WTC11 (cell line): Measurements from ENCODE around the gene SIN3A. TPM values are rescaled to one million over a fixed set of nuclear protein-coding genes. Genes with fewer than 3 reads are reported as not detected.

Experiments used
- ATAC-seq: fragments of 200-7000 bp; cut with Tn5 transposase; 2 replicates; pipeline ENCODE4 v1.10.0; 2021; ENCODE audit warnings: mild to moderate bottlenecking, moderate library complexity
- CTCF ChIA-PET: fragments of 300-600 bp; sonication (Branson Sonifier 250); formaldehyde crosslinking; loops from one replicate; lab custom pipeline; 2021; ENCODE audit warnings: antibody characterized with exemption; lab: Charles Lee
- POLR2A ChIA-PET: fragments of 350-600 bp; sonication (Branson Sonifier 250); formaldehyde crosslinking; loops from one replicate; lab custom pipeline; 2021; ENCODE audit warnings: antibody characterized with exemption; lab: Charles Lee
- DNase-seq: peaks from one replicate; pipeline ENCODE4 v3.0.0; 2021; ENCODE audit warnings: low spot score
- H3K27ac Mint-ChIP-seq: 2 replicates; pipeline ENCODE4 v1.8.0; 2021; ENCODE audit warnings: mixed read lengths
- H3K27me3 Mint-ChIP-seq: 2 replicates; pipeline ENCODE4 v1.8.0; 2021; ENCODE audit warnings: low read depth, mild to moderate bottlenecking, moderate library complexity, mixed read lengths
- H3K36me3 Mint-ChIP-seq: 2 replicates; pipeline ENCODE4 v1.8.0; 2021; ENCODE audit warnings: mixed read lengths
- H3K4me1 Mint-ChIP-seq: 2 replicates; pipeline ENCODE4 v1.8.0; 2022; ENCODE audit warnings: mixed read lengths
- H3K4me3 Mint-ChIP-seq: 2 replicates; pipeline ENCODE4 v1.8.0; 2021; ENCODE audit warnings: mild to moderate bottlenecking, moderate library complexity, mixed read lengths
- H3K9me3 Mint-ChIP-seq: 2 replicates; pipeline ENCODE4 v1.8.0; 2021; ENCODE audit warnings: mixed read lengths
- ARID4B ChIP-seq: sonication (generic); formaldehyde crosslinking; IDR thresholded peaks from 2 replicates; pipeline ENCODE4 v1.8.0; 2023; ENCODE audit warnings: missing genetic modification reagents, mild to moderate bottlenecking, borderline replicate concordance
- CDX4 ChIP-seq: fragments of 250-450 bp; sonication (Bioruptor Pico); IDR thresholded peaks from 2 replicates; pipeline ENCODE4 v1.9.0; 2021; ENCODE audit warnings: moderate library complexity, mild to moderate bottlenecking, inconsistent platforms, borderline replicate concordance
- HMGA2 ChIP-seq: fragments of 250-450 bp; sonication (Bioruptor Pico); IDR thresholded peaks from 2 replicates; pipeline ENCODE4 v1.4.0; 2021; ENCODE audit warnings: mild to moderate bottlenecking, moderate library complexity
- IRF2 ChIP-seq: sonication (generic); formaldehyde crosslinking; IDR thresholded peaks from 2 replicates; pipeline ENCODE4 v1.8.0; 2022; ENCODE audit warnings: low read depth, missing genetic modification reagents, borderline replicate concordance
- JAZF1 ChIP-seq: fragments of 250-450 bp; sonication (Bioruptor Pico); IDR thresholded peaks from 2 replicates; pipeline ENCODE4 v1.9.0; 2021; ENCODE audit warnings: moderate library complexity, mild to moderate bottlenecking, inconsistent platforms
- KAT7 ChIP-seq: sonication (generic); formaldehyde crosslinking; IDR thresholded peaks from 2 replicates; pipeline ENCODE4 v1.8.1; 2023; ENCODE audit warnings: missing genetic modification reagents, mild to moderate bottlenecking, borderline replicate concordance
- PRRX2 ChIP-seq: fragments of 250-450 bp; sonication (Bioruptor Pico); IDR thresholded peaks from 2 replicates; pipeline ENCODE4 v1.8.0; 2021; ENCODE audit warnings: mild to moderate bottlenecking
- RORB ChIP-seq: fragments of 250-450 bp; sonication (Bioruptor Pico); IDR thresholded peaks from 2 replicates; pipeline ENCODE4 v1.9.0; 2021; ENCODE audit warnings: mild to moderate bottlenecking
- TEAD4 ChIP-seq: sonication (generic); formaldehyde crosslinking; IDR thresholded peaks from 2 replicates; pipeline ENCODE4 v1.8.0; 2022; ENCODE audit warnings: mild to moderate bottlenecking, missing genetic modification reagents
- ZNF138 ChIP-seq: sonication (generic); formaldehyde crosslinking; conservative IDR thresholded peaks from 2 replicates; pipeline ENCODE4 v1.8.1; 2022; ENCODE audit warnings: mild to moderate bottlenecking, moderate library complexity, missing genetic modification reagents
- ZNF232 ChIP-seq: sonication (generic); formaldehyde crosslinking; IDR thresholded peaks from 2 replicates; pipeline ENCODE4 v1.8.0; 2022; ENCODE audit warnings: mild to moderate bottlenecking, missing genetic modification reagents
- total RNA-seq: library from RNA; stranded (reverse); gene quantifications from 3 replicates; pipeline ENCODE4 v1.2.3, GENCODE V29; 2021
- TF ChIP-seq, protein P1 (sequence below): sonication (generic); formaldehyde crosslinking; IDR thresholded peaks from 2 replicates; pipeline ENCODE4 v1.8.1; 2023; ENCODE audit warnings: mild to moderate bottlenecking, missing genetic modification reagents, moderate library complexity
- TF ChIP-seq, protein P2 (sequence below): sonication (generic); formaldehyde crosslinking; IDR thresholded peaks from 2 replicates; pipeline ENCODE4 v1.8.1; 2022; ENCODE audit warnings: low read depth, missing genetic modification reagents, borderline replicate concordance
- TF ChIP-seq, protein P3 (sequence below): sonication (generic); formaldehyde crosslinking; IDR thresholded peaks from 2 replicates; pipeline ENCODE4 v1.8.1; 2022; ENCODE audit warnings: mild to moderate bottlenecking, moderate library complexity, missing genetic modification reagents
- TF ChIP-seq, protein P4 (sequence below): fragments of 250-450 bp; sonication (Bioruptor Pico); IDR thresholded peaks from 2 replicates; pipeline ENCODE4 v1.9.0; 2021; ENCODE audit warnings: mild to moderate bottlenecking
- TF ChIP-seq, protein P5 (sequence below): sonication (generic); formaldehyde crosslinking; IDR thresholded peaks from 2 replicates; pipeline ENCODE4 v1.8.1; 2023; ENCODE audit warnings: mild to moderate bottlenecking, missing genetic modification reagents, borderline replicate concordance
- TF ChIP-seq, protein P6 (sequence below): sonication (generic); formaldehyde crosslinking; conservative IDR thresholded peaks from 2 replicates; pipeline ENCODE4 v1.8.1; 2023; ENCODE audit warnings: mild to moderate bottlenecking, low read depth, missing genetic modification reagents, moderate library complexity

SIN3A gene
- total RNA-seq, 1 experiment from 2014 or later = 113 TPM

- TF ChIP-seq, protein P1, sequence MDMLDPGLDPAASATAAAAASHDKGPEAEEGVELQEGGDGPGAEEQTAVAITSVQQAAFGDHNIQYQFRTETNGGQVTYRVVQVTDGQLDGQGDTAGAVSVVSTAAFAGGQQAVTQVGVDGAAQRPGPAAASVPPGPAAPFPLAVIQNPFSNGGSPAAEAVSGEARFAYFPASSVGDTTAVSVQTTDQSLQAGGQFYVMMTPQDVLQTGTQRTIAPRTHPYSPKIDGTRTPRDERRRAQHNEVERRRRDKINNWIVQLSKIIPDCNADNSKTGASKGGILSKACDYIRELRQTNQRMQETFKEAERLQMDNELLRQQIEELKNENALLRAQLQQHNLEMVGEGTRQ (CRISPR knock-in tag) = no peak
- TF ChIP-seq PRRX2 (CRISPR knock-in tag) = no peak
- no peak for TF ChIP-seq IRF2 (CRISPR knock-in tag)
- TF ChIP-seq ZNF232 (CRISPR knock-in tag) = no peak
- TF ChIP-seq, protein P2, sequence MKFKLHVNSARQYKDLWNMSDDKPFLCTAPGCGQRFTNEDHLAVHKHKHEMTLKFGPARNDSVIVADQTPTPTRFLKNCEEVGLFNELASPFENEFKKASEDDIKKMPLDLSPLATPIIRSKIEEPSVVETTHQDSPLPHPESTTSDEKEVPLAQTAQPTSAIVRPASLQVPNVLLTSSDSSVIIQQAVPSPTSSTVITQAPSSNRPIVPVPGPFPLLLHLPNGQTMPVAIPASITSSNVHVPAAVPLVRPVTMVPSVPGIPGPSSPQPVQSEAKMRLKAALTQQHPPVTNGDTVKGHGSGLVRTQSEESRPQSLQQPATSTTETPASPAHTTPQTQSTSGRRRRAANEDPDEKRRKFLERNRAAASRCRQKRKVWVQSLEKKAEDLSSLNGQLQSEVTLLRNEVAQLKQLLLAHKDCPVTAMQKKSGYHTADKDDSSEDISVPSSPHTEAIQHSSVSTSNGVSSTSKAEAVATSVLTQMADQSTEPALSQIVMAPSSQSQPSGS (CRISPR knock-in tag) = no peak
- TF ChIP-seq KAT7 (CRISPR knock-in tag) = no peak
- no peak for TF ChIP-seq RORB (CRISPR knock-in tag)
- TF ChIP-seq, protein P3, sequence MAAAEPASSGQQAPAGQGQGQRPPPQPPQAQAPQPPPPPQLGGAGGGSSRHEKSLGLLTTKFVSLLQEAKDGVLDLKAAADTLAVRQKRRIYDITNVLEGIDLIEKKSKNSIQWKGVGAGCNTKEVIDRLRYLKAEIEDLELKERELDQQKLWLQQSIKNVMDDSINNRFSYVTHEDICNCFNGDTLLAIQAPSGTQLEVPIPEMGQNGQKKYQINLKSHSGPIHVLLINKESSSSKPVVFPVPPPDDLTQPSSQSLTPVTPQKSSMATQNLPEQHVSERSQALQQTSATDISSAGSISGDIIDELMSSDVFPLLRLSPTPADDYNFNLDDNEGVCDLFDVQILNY (CRISPR knock-in tag) = no peak
- TF ChIP-seq, all 79 proteins: peak for 0
- peak overlapping the region; percentile 81 for H3K27ac Mint-ChIP-seq
- H3K36me3 Mint-ChIP-seq = peaks cover 4% of the 10 kb centered on the region; the same call in 1 of the 2 replicates
- CTCF ChIA-PET = interaction anchor here (1.0 kb wide), 1 partner anchor 9 kb away, joined by 3 read pairs; the partner anchor contains the start of gene SIN3A
- H3K4me3 Mint-ChIP-seq = no peak overlapping the region
- ATAC-seq = no peak
- H3K9me3 Mint-ChIP-seq = no peaks in the 10 kb centered on the region
- DNase-seq = no peak
- H3K27me3 Mint-ChIP-seq = no peaks in the 10 kb centered on the region; the same call in 1 of the 2 replicates
- H3K4me1 Mint-ChIP-seq = peaks cover 32% of the 10 kb centered on the region
- POLR2A ChIA-PET = no interaction called here
These were observed 9.2 kb upstream of the SIN3A start for GRCh38 chr15:75460646-75461045.

- Mint-ChIP-seq H3K27me3 (no peaks in the 10 kb centered on the region; the same call in 1 of the 2 replicates), H3K4me1 (peaks cover 32% of the 10 kb centered on the region), H3K27ac (no peak overlapping the region), H3K36me3 (no peaks in the 10 kb centered on the region), H3K4me3 (no peak overlapping the region), H3K9me3 (no peaks in the 10 kb centered on the region)
- ATAC-seq (no peak), DNase-seq (no peak)
- ChIA-PET POLR2A (interaction anchor here (0.6 kb wide), 1 partner anchor 67 kb away, joined by 3 read pairs; no protein-coding TSS in a partner anchor), CTCF (no interaction called here)
- TF ChIP-seq, protein P4, sequence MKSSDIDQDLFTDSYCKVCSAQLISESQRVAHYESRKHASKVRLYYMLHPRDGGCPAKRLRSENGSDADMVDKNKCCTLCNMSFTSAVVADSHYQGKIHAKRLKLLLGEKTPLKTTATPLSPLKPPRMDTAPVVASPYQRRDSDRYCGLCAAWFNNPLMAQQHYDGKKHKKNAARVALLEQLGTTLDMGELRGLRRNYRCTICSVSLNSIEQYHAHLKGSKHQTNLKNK (CRISPR knock-in tag) = no peak
- TF ChIP-seq, protein P5, sequence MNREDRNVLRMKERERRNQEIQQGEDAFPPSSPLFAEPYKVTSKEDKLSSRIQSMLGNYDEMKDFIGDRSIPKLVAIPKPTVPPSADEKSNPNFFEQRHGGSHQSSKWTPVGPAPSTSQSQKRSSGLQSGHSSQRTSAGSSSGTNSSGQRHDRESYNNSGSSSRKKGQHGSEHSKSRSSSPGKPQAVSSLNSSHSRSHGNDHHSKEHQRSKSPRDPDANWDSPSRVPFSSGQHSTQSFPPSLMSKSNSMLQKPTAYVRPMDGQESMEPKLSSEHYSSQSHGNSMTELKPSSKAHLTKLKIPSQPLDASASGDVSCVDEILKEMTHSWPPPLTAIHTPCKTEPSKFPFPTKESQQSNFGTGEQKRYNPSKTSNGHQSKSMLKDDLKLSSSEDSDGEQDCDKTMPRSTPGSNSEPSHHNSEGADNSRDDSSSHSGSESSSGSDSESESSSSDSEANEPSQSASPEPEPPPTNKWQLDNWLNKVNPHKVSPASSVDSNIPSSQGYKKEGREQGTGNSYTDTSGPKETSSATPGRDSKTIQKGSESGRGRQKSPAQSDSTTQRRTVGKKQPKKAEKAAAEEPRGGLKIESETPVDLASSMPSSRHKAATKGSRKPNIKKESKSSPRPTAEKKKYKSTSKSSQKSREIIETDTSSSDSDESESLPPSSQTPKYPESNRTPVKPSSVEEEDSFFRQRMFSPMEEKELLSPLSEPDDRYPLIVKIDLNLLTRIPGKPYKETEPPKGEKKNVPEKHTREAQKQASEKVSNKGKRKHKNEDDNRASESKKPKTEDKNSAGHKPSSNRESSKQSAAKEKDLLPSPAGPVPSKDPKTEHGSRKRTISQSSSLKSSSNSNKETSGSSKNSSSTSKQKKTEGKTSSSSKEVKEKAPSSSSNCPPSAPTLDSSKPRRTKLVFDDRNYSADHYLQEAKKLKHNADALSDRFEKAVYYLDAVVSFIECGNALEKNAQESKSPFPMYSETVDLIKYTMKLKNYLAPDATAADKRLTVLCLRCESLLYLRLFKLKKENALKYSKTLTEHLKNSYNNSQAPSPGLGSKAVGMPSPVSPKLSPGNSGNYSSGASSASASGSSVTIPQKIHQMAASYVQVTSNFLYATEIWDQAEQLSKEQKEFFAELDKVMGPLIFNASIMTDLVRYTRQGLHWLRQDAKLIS (CRISPR knock-in tag) = no peak
- no peak for TF ChIP-seq ARID4B (CRISPR knock-in tag)
- no peak for TF ChIP-seq ZNF138
- TF ChIP-seq JAZF1 (CRISPR knock-in tag) = no peak
- no peak for TF ChIP-seq CDX4
- no peak for TF ChIP-seq KAT7 (CRISPR knock-in tag)
- no peak for TF ChIP-seq HMGA2 (CRISPR knock-in tag)
- TF ChIP-seq, protein P6, sequence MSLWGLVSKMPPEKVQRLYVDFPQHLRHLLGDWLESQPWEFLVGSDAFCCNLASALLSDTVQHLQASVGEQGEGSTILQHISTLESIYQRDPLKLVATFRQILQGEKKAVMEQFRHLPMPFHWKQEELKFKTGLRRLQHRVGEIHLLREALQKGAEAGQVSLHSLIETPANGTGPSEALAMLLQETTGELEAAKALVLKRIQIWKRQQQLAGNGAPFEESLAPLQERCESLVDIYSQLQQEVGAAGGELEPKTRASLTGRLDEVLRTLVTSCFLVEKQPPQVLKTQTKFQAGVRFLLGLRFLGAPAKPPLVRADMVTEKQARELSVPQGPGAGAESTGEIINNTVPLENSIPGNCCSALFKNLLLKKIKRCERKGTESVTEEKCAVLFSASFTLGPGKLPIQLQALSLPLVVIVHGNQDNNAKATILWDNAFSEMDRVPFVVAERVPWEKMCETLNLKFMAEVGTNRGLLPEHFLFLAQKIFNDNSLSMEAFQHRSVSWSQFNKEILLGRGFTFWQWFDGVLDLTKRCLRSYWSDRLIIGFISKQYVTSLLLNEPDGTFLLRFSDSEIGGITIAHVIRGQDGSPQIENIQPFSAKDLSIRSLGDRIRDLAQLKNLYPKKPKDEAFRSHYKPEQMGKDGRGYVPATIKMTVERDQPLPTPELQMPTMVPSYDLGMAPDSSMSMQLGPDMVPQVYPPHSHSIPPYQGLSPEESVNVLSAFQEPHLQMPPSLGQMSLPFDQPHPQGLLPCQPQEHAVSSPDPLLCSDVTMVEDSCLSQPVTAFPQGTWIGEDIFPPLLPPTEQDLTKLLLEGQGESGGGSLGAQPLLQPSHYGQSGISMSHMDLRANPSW (CRISPR knock-in tag) = no peak
- no peak for TF ChIP-seq TEAD4 (CRISPR knock-in tag)
- TF ChIP-seq, protein P3 (CRISPR knock-in tag) = no peak
These were observed 8.1 kb upstream of the SIN3A start for GRCh38 chr15:75459581-75459980.
